HepG2 (cell line): ENCODE data around the gene CYP4F8. TPM values are rescaled to one million over a fixed set of nuclear protein-coding genes. Genes with fewer than 3 reads are reported as not detected.
A peak's percentile ranks its signal among the peaks of the same experiment; 100 is the strongest.

Source experiments
- AFF4 ChIP-seq: sonication (generic); formaldehyde crosslinking; IDR thresholded peaks from 2 replicates; pipeline ENCODE4 v1.4.0; 2020; ENCODE audit warnings: missing genetic modification reagents
- ATF1 ChIP-seq: IDR thresholded peaks from 2 replicates; pipeline ENCODE4 v1.6.1; 2016; ENCODE audit warnings: mild to moderate bottlenecking, control low read depth
- FLYWCH1 ChIP-seq: sonication (generic); formaldehyde crosslinking; IDR thresholded peaks from 2 replicates; pipeline ENCODE4 v1.8.1; 2023; ENCODE audit warnings: mild to moderate bottlenecking, missing genetic modification reagents
- GRHL1 ChIP-seq: sonication (generic); formaldehyde crosslinking; conservative IDR thresholded peaks from 2 replicates; pipeline ENCODE4 v1.8.0; 2022; ENCODE audit warnings: missing genetic modification reagents
- HDAC1 ChIP-seq: sonication (generic); formaldehyde crosslinking; IDR thresholded peaks from 2 replicates; pipeline ENCODE4 v1.5.1; 2020; ENCODE audit warnings: mild to moderate bottlenecking, missing genetic modification reagents
- KDM1A ChIP-seq: IDR thresholded peaks from 2 replicates; pipeline ENCODE4 v1.6.1; 2016; ENCODE audit warnings: missing compliant biosample characterization
- NBN ChIP-seq: fragments of 450-650 bp; conservative IDR thresholded peaks from 2 replicates; pipeline ENCODE4 v1.6.1; 2017
- NFKBIZ ChIP-seq: IDR thresholded peaks from 2 replicates; pipeline ENCODE4 v1.6.1; 2018; ENCODE audit warnings: missing genetic modification reagents, missing compliant biosample characterization
- NFYC ChIP-seq: IDR thresholded peaks from 2 replicates; pipeline ENCODE4 v1.6.1; 2016; ENCODE audit warnings: missing genetic modification reagents, missing compliant biosample characterization
- PHF8 ChIP-seq: sonication (generic); formaldehyde crosslinking; IDR thresholded peaks from 2 replicates; pipeline ENCODE4 v1.5.0; 2020; ENCODE audit warnings: missing genetic modification reagents
- PITX1 ChIP-seq: sonication (generic); formaldehyde crosslinking; IDR thresholded peaks from 2 replicates; pipeline ENCODE4 v1.5.1; 2020; ENCODE audit warnings: mild to moderate bottlenecking, missing genetic modification reagents
- PPARG ChIP-seq: conservative IDR thresholded peaks from 2 replicates; pipeline ENCODE4 v1.6.1; 2016; ENCODE audit warnings: missing biosample characterization, missing genetic modification reagents
- PREB ChIP-seq: sonication (generic); formaldehyde crosslinking; IDR thresholded peaks from 2 replicates; pipeline ENCODE4 v1.4.0; 2020; ENCODE audit warnings: missing genetic modification reagents
- SMARCC2 ChIP-seq: fragments of 450-650 bp; IDR thresholded peaks from 2 replicates; pipeline ENCODE4 v1.6.1; 2017; ENCODE audit warnings: antibody characterized with exemption, mild to moderate bottlenecking
- TCF7L2 ChIP-seq: IDR thresholded peaks from 2 replicates; pipeline ENCODE4 v1.6.1; 2011; ENCODE audit warnings: mild to moderate bottlenecking, low read depth, low read length, moderate library complexity
- U2AF1 ChIP-seq: fragments of 200-400 bp; formaldehyde crosslinking; optimal IDR thresholded peaks from 2 replicates; pipeline ENCODE3; 2017; ENCODE audit warnings: mild to moderate bottlenecking, low read depth, low read length
- ZFY ChIP-seq: sonication (generic); formaldehyde crosslinking; IDR thresholded peaks from 2 replicates; pipeline ENCODE4 v1.4.0; 2020; ENCODE audit warnings: missing genetic modification reagents
- ZNF318 ChIP-seq: sonication (generic); formaldehyde crosslinking; IDR thresholded peaks from 2 replicates; pipeline ENCODE4 v1.4.0; 2020; ENCODE audit warnings: mild to moderate bottlenecking, missing genetic modification reagents
- polyA plus RNA-seq, 8 experiments: library from polyadenylated mRNA; depleted of rRNA in 3 of 8; stranded (reverse) in 7 of 8; unstranded in 1 of 8; fragments of >200 nt; fragmentation: Illumina TruSeq in 4 of 8; extraction: Trizol in 4 of 8; gene quantifications; 2 replicates each; pipeline versions ENCODE4 v1.2.1 to v1.2.3, GENCODE V29; 2011 to 2016; ENCODE audit warnings: low read depth in 4 of 8, missing spikeins in 1 of 8, mixed read lengths in 1 of 8; ENCODE audit not compliant: insufficient read depth in 1 of 8
- total RNA-seq, 5 experiments: library from RNA; depleted of rRNA; stranded (reverse); fragments of >200 nt; fragmentation: Illumina TruSeq; extraction: Trizol; gene quantifications; 2 replicates each; pipeline ENCODE4 v1.2.3, GENCODE V29; 2016; ENCODE audit warnings: low read depth in 1 of 5

CYP4F8 gene
- total and polyA plus RNA-seq, 2 of the 13 experiments (the other 11 are each of a cell fraction or from before 2014, with no cell fraction given) = not detected

- TF ChIP-seq AFF4 (CRISPR knock-in tag) = no peak
- no peak for TF ChIP-seq KDM1A
- no peak for TF ChIP-seq GRHL1
- TF ChIP-seq ZFY (CRISPR knock-in tag) = peak; percentile 30; the same call in 1 of the 2 replicates
- TF ChIP-seq ZNF318 (CRISPR knock-in tag) = no peak
- no peak for TF ChIP-seq SMARCC2
- TF ChIP-seq NBN = no peak
- TF ChIP-seq PREB = no peak
- TF ChIP-seq PHF8 (CRISPR knock-in tag) = no peak
- TF ChIP-seq PITX1 (CRISPR knock-in tag) = no peak
- TF ChIP-seq FLYWCH1 (CRISPR knock-in tag) = no peak
- TF ChIP-seq PPARG (CRISPR knock-in tag) = 0 out of 2 replicates have a peak, but pooled peaks have one; percentile 20
- no peak for TF ChIP-seq U2AF1
- no peak for TF ChIP-seq NFYC (CRISPR knock-in tag)
- no peak for TF ChIP-seq TCF7L2
- no peak for TF ChIP-seq HDAC1 (CRISPR knock-in tag)
- no peak for TF ChIP-seq NFKBIZ (CRISPR knock-in tag)
- no peak for TF ChIP-seq ATF1
These were observed 28.4 kb downstream of the CYP4F8 start (continued) for GRCh38 chr19:15643387-15643786.
